Measurements from ENCODE around the gene SLC6A12. TPM values are rescaled to one million over a fixed set of nuclear protein-coding genes. Genes with fewer than 3 reads are reported as not detected.

Gene SLC6A12
- total and polyA plus RNA-seq, 11 donors, result 0.11 to 3.8 (median 0.86) TPM; not detected in 1

DNA sequence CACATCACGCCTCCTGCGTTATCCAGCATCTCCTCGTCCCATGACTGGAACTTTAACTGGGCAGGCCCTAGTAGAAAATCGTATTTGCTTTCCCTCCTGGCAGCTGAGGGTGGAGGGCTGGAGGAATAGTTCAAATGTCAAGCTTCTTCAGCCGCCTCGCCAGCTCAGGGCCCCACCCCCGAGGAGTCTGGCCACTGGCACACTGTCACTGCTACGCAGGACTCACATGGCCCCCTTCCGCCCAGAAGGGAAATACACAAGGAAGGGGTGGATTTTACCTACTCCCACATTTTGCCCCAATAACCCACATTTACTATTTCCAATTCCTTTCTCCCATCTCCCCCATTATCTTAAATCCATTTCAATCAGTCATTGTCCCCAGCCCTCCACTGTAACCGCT, 40.1 kb upstream of the SLC6A12 start:
- TF ChIP-seq POLR2A (IDR thresholded peaks at IDR 0.05), result no peak
- TF ChIP-seq, protein P1, sequence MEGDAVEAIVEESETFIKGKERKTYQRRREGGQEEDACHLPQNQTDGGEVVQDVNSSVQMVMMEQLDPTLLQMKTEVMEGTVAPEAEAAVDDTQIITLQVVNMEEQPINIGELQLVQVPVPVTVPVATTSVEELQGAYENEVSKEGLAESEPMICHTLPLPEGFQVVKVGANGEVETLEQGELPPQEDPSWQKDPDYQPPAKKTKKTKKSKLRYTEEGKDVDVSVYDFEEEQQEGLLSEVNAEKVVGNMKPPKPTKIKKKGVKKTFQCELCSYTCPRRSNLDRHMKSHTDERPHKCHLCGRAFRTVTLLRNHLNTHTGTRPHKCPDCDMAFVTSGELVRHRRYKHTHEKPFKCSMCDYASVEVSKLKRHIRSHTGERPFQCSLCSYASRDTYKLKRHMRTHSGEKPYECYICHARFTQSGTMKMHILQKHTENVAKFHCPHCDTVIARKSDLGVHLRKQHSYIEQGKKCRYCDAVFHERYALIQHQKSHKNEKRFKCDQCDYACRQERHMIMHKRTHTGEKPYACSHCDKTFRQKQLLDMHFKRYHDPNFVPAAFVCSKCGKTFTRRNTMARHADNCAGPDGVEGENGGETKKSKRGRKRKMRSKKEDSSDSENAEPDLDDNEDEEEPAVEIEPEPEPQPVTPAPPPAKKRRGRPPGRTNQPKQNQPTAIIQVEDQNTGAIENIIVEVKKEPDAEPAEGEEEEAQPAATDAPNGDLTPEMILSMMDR (IDR thresholded peaks at IDR 0.05), result no peak
- intact Hi-C loops (cut with DNase I), result no loop called here
- H3K36me3 ChIP-seq, result no peaks in the 10 kb centered on the region
- no peak for ATAC-seq
- peaks cover 0 to 9% (median 0%) of the 10 kb centered on the region in 9 donors for H3K27me3 ChIP-seq
- DNase-seq, result no peak
- H3K9me3 ChIP-seq, result no peaks in the 10 kb centered on the region
- H3K4me1 ChIP-seq, result no peaks in the 10 kb centered on the region
- H3K4me3 ChIP-seq, result no peak overlapping the region
- WGBS, 4 donors, result 54 to 63% (median 63%) methylated on average over 10 of the region's 10 CpGs
- no peak overlapping the region for H3K27ac ChIP-seq

DNA sequence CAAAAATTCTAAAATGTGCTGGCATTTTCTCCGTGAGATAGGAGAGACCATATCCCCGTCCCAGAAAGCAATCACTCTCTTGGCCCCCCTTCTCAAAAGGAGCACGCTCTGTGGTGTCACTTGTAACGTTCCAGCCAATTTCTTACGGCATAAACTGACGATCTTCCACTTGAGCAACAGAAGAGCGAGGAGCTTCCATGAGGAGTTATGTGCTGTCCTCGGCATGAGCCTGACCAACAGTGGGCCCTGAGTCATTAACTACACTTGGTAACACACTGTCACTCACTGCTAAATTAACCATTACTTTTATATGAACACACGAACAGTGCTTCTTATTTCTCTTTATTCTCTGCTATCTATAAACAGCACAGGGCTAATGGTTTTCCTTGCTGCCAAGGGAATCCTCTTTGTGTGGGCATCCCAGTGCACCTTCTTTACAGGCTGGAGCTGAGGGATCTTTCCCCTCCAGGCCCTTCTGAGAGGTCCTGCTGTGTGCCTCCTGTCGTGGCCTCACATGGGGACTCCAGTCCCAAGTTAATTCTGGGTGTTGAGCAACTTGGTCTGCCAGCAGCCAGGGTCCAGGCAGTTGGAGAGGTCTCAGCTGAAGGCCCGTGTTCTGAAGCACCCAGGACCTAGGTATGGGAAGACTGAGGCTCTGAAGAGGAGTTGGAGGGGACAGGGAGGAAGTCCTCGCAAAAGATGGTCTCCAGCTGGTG, 39.3 kb upstream of the SLC6A12 start:
- Histone ChIP-seq H3K27ac (no peak overlapping the region), H3K4me1 (no peaks in the 10 kb centered on the region), H3K27me3 (peaks cover 0 to 9% (median 0%) of the 10 kb centered on the region in 9 donors), H3K9me3 (peaks cover 0 to 6% (median 0%) of the 10 kb centered on the region in 12 donors), H3K4me3 (no peak overlapping the region), H3K36me3 (no peaks in the 10 kb centered on the region)
- DNase-seq (no peak), ATAC-seq (no peak)
- TF ChIP-seq POLR2A (IDR thresholded peaks at IDR 0.05), result no peak
- TF ChIP-seq, protein P1 (IDR thresholded peaks at IDR 0.05), result no peak
- intact Hi-C loops (cut with DNase I), result no loop called here
- WGBS, 4 donors, result 84 to 90% (median 88%) methylated on average over 12 of the region's 12 CpGs

DNA sequence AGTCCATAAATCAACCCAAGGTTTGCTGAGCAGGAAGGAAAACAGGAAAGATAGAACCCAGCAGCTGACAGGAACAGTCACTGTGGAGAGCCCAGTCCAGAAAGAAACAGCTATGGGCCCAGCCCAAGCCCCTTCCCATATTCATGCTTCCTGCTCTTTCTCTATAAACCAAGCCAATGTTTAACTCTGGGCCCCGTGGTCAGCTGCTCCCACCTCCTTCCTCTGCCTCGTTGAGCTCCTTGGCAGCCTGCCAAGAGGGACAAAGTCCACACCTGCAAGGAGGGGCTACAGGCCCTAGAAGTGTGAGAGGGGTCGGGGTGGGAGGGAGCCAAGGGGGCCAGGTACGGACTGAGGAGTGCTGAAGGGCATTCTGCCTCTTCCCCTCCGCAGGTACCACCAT, 38.7 kb upstream of the SLC6A12 start:
- no peak for DNase-seq
- no peaks in the 10 kb centered on the region for H3K36me3 ChIP-seq
- WGBS, 4 donors, result 43 to 57% (median 52%) methylated on average over 5 of the region's 5 CpGs
- no peaks in the 10 kb centered on the region for H3K4me1 ChIP-seq
- ATAC-seq, result peak in 1 of 4 donors; percentile 7
- no peak overlapping the region for H3K4me3 ChIP-seq
- TF ChIP-seq POLR2A (IDR thresholded peaks at IDR 0.05), result no peak
- TF ChIP-seq, protein P1 (IDR thresholded peaks at IDR 0.05), result no peak
- peaks cover 0 to 5% (median 0%) of the 10 kb centered on the region in 9 donors for H3K27me3 ChIP-seq
- intact Hi-C loops (cut with DNase I), result no loop called here
- H3K9me3 ChIP-seq, result peaks cover 0 to 12% (median 2%) of the 10 kb centered on the region in 12 donors
- H3K27ac ChIP-seq, result no peak overlapping the region

DNA sequence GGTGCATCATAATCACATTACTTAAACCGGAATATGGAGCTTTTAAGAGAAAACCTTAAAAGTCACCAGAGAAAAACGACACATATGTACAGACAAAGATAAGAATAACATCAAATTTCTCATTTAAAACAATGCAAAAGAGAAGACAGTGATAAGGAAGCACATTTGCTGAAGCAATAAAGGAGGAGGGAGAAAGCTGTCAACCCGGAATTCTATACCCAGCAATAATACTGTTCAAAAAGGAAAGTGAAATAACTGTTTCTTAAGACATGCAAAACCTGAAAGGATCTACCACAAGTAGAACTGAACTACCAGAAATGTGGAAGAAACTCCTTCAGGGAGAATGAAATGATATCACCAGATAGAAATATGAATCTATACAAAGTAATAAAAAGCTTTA, 33.3 kb upstream of the SLC6A12 start:
- no peaks in the 10 kb centered on the region for H3K36me3 ChIP-seq
- TF ChIP-seq POLR2A (IDR thresholded peaks at IDR 0.05), result no peak
- TF ChIP-seq, protein P1 (IDR thresholded peaks at IDR 0.05), result no peak
- no peaks in the 10 kb centered on the region for H3K27me3 ChIP-seq
- intact Hi-C loops (cut with DNase I), result no loop called here
- H3K9me3 ChIP-seq, result peaks cover 0 to 29% (median 9%) of the 10 kb centered on the region in 12 donors
- DNase-seq, result no peak
- H3K27ac ChIP-seq, result no peak overlapping the region
- H3K4me1 ChIP-seq, result no peaks in the 10 kb centered on the region
- WGBS, 4 donors, result 82 to 88% (median 86%) methylated on average over 3 of the region's 3 CpGs
- no peak for ATAC-seq
- H3K4me3 ChIP-seq, result no peak overlapping the region

All from heart left ventricle (tissue), 16 donors.